MM.1S (cell line): ENCODE data around the gene SIGLEC14.

Experiments
- DNase-seq: peaks from one replicate; pipeline ENCODE4 v3.0.0-alpha.2; 2015
- H2AFZ ChIP-seq: fragments of 300-600 bp; sonication (generic); 2 replicates; pipeline ENCODE4 v1.6.0; 2016; ENCODE audit warnings: antibody characterized with exemption, low read length
- H3F3A ChIP-seq: fragments of 300-600 bp; sonication (generic); 2 replicates; pipeline ENCODE4 v1.6.1; 2016; ENCODE audit warnings: mild to moderate bottlenecking, antibody characterized with exemption, low read length, moderate library complexity, mixed read lengths; ENCODE audit not compliant: insufficient read depth
- H3K27ac ChIP-seq: fragments of 300-600 bp; sonication (generic); 2 replicates; pipeline ENCODE4 v1.5.1; 2016; ENCODE audit warnings: mild to moderate bottlenecking, low read length
- H3K27me3 ChIP-seq: fragments of 300-600 bp; sonication (generic); replicated peaks from 2 replicates; pipeline ENCODE4 v1.6.0; 2016; ENCODE audit warnings: low read length; ENCODE audit not compliant: insufficient read depth
- H3K36me3 ChIP-seq: fragments of 300-600 bp; sonication (generic); replicated peaks from 2 replicates; pipeline ENCODE4 v1.6.1; 2016; ENCODE audit warnings: mild to moderate bottlenecking, low read length, mixed read lengths; ENCODE audit not compliant: insufficient read depth
- H3K4me1 ChIP-seq: fragments of 300-600 bp; sonication (generic); 2 replicates; pipeline ENCODE4 v1.6.1; 2016; ENCODE audit warnings: low read length, mixed read lengths
- H3K4me2 ChIP-seq: fragments of 300-600 bp; sonication (generic); 2 replicates; pipeline ENCODE4 v1.6.0; 2016; ENCODE audit warnings: low read depth, low read length
- H3K4me3 ChIP-seq: fragments of 300-600 bp; sonication (generic); 2 replicates; pipeline ENCODE4 v1.5.1; 2016; ENCODE audit warnings: low read length, mixed read lengths
- H3K79me2 ChIP-seq: fragments of 300-600 bp; sonication (generic); 2 replicates; pipeline ENCODE4 v1.6.1; 2016; ENCODE audit warnings: mixed run types, low read length, mixed read lengths
- H3K9ac ChIP-seq: fragments of 300-600 bp; sonication (generic); 2 replicates; pipeline ENCODE4 v1.6.1; 2016; ENCODE audit warnings: low read length, mixed read lengths
- H3K9me2 ChIP-seq: fragments of 300-600 bp; sonication (generic); replicated peaks from 2 replicates; pipeline ENCODE4 v1.6.1; 2016; ENCODE audit warnings: mild to moderate bottlenecking, low read length, mixed read lengths; ENCODE audit not compliant: insufficient read depth
- H3K9me3 ChIP-seq: fragments of 300-600 bp; sonication (generic); replicated peaks from 2 replicates; pipeline ENCODE4 v1.6.1; 2016; ENCODE audit warnings: mild to moderate bottlenecking, low read length, mixed read lengths; ENCODE audit not compliant: insufficient read depth
- H4K20me1 ChIP-seq: fragments of 300-600 bp; sonication (generic); 2 replicates; pipeline ENCODE4 v1.6.1; 2016; ENCODE audit warnings: mild to moderate bottlenecking, low read length, moderate library complexity, mixed read lengths; ENCODE audit not compliant: insufficient read depth
- CTCF ChIP-seq: fragments of 300-600 bp; sonication (generic); IDR thresholded peaks from 2 replicates; pipeline ENCODE4 v1.5.1; 2016; ENCODE audit warnings: antibody characterized with exemption, low read length, mixed read lengths
- EZH2 ChIP-seq: fragments of 300-600 bp; sonication (generic); optimal IDR thresholded peaks from 2 replicates; pipeline ENCODE3; 2017; ENCODE audit warnings: low read depth, mild to moderate bottlenecking, antibody characterized with exemption, low read length, mixed read lengths
- EZH2phosphoT487 ChIP-seq: fragments of 300-600 bp; sonication (generic); IDR thresholded peaks from 2 replicates; pipeline ENCODE4 v1.6.1; 2018; ENCODE audit warnings: antibody characterized with exemption, low read length

SIGLEC14 gene

GRCh38 chr19:51688671-51689571 lies 42.3 kb upstream of the SIGLEC14 start:
- no peaks in the 10 kb centered on the region for H3K36me3 ChIP-seq
- H3K4me3 ChIP-seq = no peak overlapping the region
- H3K9ac ChIP-seq = no peak overlapping the region
- H3K9me2 ChIP-seq = no peaks in the 10 kb centered on the region
- no peaks in the 10 kb centered on the region for H4K20me1 ChIP-seq
- no peaks in the 10 kb centered on the region for H3K27me3 ChIP-seq
- no peak overlapping the region for H3K4me2 ChIP-seq
- DNase-seq = no peak
- H3K4me1 ChIP-seq = no peaks in the 10 kb centered on the region
- no peak overlapping the region for H2AFZ ChIP-seq
- TF ChIP-seq EZH2 = no peak
- TF ChIP-seq EZH2phosphoT487 = no peak
- TF ChIP-seq CTCF = no peak
- H3K27ac ChIP-seq = no peak overlapping the region
- no peaks in the 10 kb centered on the region for H3F3A ChIP-seq
- no peaks in the 10 kb centered on the region for H3K79me2 ChIP-seq
- no peaks in the 10 kb centered on the region for H3K9me3 ChIP-seq

GRCh38 chr19:51687791-51688670 lies 41.4 kb upstream of the SIGLEC14 start:
- H3K9me2 ChIP-seq = no peaks in the 10 kb centered on the region
- H3K4me3 ChIP-seq = no peak overlapping the region
- no peaks in the 10 kb centered on the region for H3K9me3 ChIP-seq
- H3K36me3 ChIP-seq = no peaks in the 10 kb centered on the region
- H3K79me2 ChIP-seq = no peaks in the 10 kb centered on the region
- TF ChIP-seq EZH2phosphoT487 (no peak), CTCF (no peak), EZH2 (no peak)
- DNase-seq = no peak
- H3K27me3 ChIP-seq = no peaks in the 10 kb centered on the region
- H3F3A ChIP-seq = no peaks in the 10 kb centered on the region
- no peak overlapping the region for H3K4me2 ChIP-seq
- H3K4me1 ChIP-seq = no peaks in the 10 kb centered on the region
- no peak overlapping the region for H3K9ac ChIP-seq
- no peak overlapping the region for H2AFZ ChIP-seq
- H4K20me1 ChIP-seq = no peaks in the 10 kb centered on the region
- H3K27ac ChIP-seq = no peak overlapping the region

GRCh38 chr19:51686171-51686570 lies 39.5 kb upstream of the SIGLEC14 start:
- Histone ChIP-seq H3K9me3 (no peaks in the 10 kb centered on the region), H3K27ac (no peak overlapping the region), H3K9me2 (no peaks in the 10 kb centered on the region), H3K79me2 (no peaks in the 10 kb centered on the region), H3K4me3 (no peak overlapping the region), H2AFZ (no peak overlapping the region), H4K20me1 (no peaks in the 10 kb centered on the region), H3K27me3 (no peaks in the 10 kb centered on the region), H3K4me1 (no peaks in the 10 kb centered on the region), H3K36me3 (no peaks in the 10 kb centered on the region), H3K9ac (no peak overlapping the region), H3K4me2 (no peak overlapping the region), H3F3A (no peaks in the 10 kb centered on the region)
- TF ChIP-seq EZH2 (no peak), EZH2phosphoT487 (no peak), CTCF (no peak)
- DNase-seq = no peak
